GM19099 (cell line): ENCODE data around the gene CSHL1.
"Not testable (repeated sequence)": the region's sequence is repeated elsewhere in the genome, so short reads cannot be mapped to it uniquely, and the experiment has no call there.

Source experiments
- POLR2A ChIP-seq: IDR thresholded peaks from 3 replicates; pipeline ENCODE4 v1.6.1; 2011; ENCODE audit warnings: low read depth; ENCODE audit not compliant: insufficient read length; ENCODE audit errors: extremely low read depth

The CSHL1 gene

DNA sequence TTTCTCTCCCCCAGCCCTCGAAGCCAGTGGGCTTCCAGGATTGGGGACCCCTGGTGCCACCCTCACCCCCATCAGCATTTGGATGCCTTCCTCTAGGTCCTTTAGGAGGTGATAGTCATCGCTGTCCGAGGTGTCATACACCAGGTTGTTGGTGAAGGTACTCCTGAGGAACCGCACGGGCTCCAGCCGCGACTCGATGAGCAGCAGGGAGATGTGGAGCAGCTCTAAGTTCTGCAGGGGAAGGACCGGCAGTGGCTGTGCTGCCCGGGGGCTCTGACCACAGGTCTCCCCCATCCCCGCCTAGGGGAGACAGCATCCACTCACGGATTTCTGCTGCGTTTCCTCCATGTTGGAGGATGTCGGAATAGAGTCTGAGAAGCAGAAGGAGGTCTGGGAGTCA lies 962 bp downstream of the CSHL1 start:
- no peak for TF ChIP-seq POLR2A

- TF ChIP-seq POLR2A: not testable (repeated sequence)
Observed at GRCh38 chr17:63896524-63897354, 14.3 kb downstream of the CSHL1 start, which contains the start of gene CSH1. Gene CSH1, minus strand, starts transcription at chr17:63896574. Its CDS starts 63 bp downstream, at chr17:63896511.

- TF ChIP-seq POLR2A: no peak
Observed at GRCh38 chr17:63881935-63882601, 29.0 kb downstream of the CSHL1 start, which contains the start of gene GH2. Gene GH2, minus strand, starts transcription at chr17:63881944. Its CDS starts 143 bp downstream, at chr17:63881801.

DNA sequence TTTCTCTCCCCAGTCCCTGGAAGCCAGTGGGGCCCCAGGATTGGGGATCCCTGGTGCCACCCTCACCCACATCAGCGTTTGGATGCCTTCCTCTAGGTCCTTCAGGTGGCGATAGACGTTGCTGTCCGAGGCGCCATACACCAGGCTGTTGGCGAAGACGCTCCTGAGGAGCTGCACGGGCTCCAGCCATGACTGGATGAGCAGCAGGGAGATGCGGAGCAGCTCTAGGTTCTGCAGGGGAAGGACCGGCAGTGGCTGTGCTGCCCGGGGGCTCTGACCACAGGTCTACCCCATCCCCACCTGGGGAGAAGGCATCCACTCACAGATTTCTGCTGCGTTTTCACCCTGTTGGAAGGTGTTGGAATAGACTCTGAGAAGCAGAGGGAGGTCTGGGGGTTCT lies 30.4 kb downstream of the CSHL1 start:
- TF ChIP-seq POLR2A: no peak

DNA sequence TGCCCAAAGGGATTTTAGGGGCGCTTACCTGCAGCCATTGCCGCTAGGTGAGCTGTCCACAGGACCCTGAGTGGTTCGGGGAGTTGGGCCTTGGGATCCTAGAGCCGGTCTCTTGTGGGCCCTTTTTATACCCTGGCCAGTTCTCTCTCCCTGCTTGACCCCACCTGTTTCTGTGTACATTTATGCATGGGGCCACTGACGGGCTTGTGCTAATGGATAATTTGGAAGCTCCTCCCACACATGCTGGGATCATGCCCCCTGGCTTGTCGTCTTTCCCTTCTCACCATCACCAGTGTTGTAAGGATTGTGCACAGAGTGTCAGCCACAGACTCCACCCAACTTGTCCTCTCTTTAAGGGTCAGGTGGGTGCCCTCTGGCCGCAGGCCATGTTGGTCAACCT lies 37.5 kb downstream of the CSHL1 start, which contains the start of gene CSH2:
Gene CSH2 (minus strand): TSS at position 101 of the 400 bp plus-strand sequence. CDS start 63 bp downstream, at position 38.
- TF ChIP-seq POLR2A: not testable (repeated sequence)
